ENCODE results near the gene TMEM154.
"Not testable (repeated sequence)": the region's sequence is repeated elsewhere in the genome, so short reads cannot be mapped to it uniquely, and the experiment has no call there.

The TMEM154 gene

GRCh38 chr4:152666946-152667345 lies 12.9 kb downstream of the TMEM154 start:
- no peak for DNase-seq (ENCODE audit: low spot score)

GRCh38 chr4:152665691-152666395 lies 14.0 kb downstream of the TMEM154 start:
- DNase-seq (ENCODE audit: low spot score), result no peak

- DNase-seq (ENCODE audit: low spot score), result not testable (repeated sequence)
Observed at GRCh38 chr4:152664067-152664378, 15.8 kb downstream of the TMEM154 start.

- DNase-seq (ENCODE audit: low spot score), result no peak
Observed at GRCh38 chr4:152663203-152664066, 16.4 kb downstream of the TMEM154 start.

- no peak for DNase-seq (ENCODE audit: low spot score)
Observed at GRCh38 chr4:152661649-152662048, 18.1 kb downstream of the TMEM154 start.

- no peak for DNase-seq (ENCODE audit: low spot score)
Observed at GRCh38 chr4:152660526-152660925, 19.3 kb downstream of the TMEM154 start.

GRCh38 chr4:152659806-152660205 lies 20.0 kb downstream of the TMEM154 start:
- DNase-seq (ENCODE audit: low spot score), result no peak

- DNase-seq (ENCODE audit: low spot score), result no peak
Observed at GRCh38 chr4:152657657-152658056, 22.1 kb downstream of the TMEM154 start.

GRCh38 chr4:152655272-152656129 lies 24.3 kb downstream of the TMEM154 start:
- DNase-seq (ENCODE audit: low spot score), result no peak

- no peak for DNase-seq (ENCODE audit: low spot score)
Observed at GRCh38 chr4:152652102-152652501, 27.7 kb downstream of the TMEM154 start.

- DNase-seq (ENCODE audit: low spot score), result no peak
Observed at GRCh38 chr4:152651473-152652060, 28.2 kb downstream of the TMEM154 start.

GRCh38 chr4:152646221-152646620 lies 33.6 kb downstream of the TMEM154 start:
- no peak for DNase-seq (ENCODE audit: low spot score)

GRCh38 chr4:152644130-152644529 lies 35.7 kb downstream of the TMEM154 start:
- no peak for DNase-seq (ENCODE audit: low spot score)

- no peak for DNase-seq (ENCODE audit: low spot score)
Observed at GRCh38 chr4:152643153-152644035, 36.4 kb downstream of the TMEM154 start.

- peak; percentile 39 for DNase-seq (ENCODE audit: low spot score)
Observed at GRCh38 chr4:152640058-152640921, 39.5 kb downstream of the TMEM154 start.

- no peak for DNase-seq (ENCODE audit: low spot score)
Observed at GRCh38 chr4:152635851-152636250, 43.9 kb downstream of the TMEM154 start.

- peak; percentile 26 for DNase-seq (ENCODE audit: low spot score)
Observed at GRCh38 chr4:152634110-152634760, 45.6 kb downstream of the TMEM154 start.

- DNase-seq (ENCODE audit: low spot score), result peak; percentile 19
Observed at GRCh38 chr4:152633118-152633517, 46.7 kb downstream of the TMEM154 start.

- no peak for DNase-seq (ENCODE audit: low spot score)
Observed at GRCh38 chr4:152630324-152630723, 49.5 kb downstream of the TMEM154 start.

GRCh38 chr4:152629908-152630307 lies 49.9 kb downstream of the TMEM154 start:
- DNase-seq (ENCODE audit: low spot score), result no peak

Measured in HuH-7 (cell line).